GM19023 (cell line): ENCODE measurements around the gene CTTNBP2.

ENCODE experiments used
- ATAC-seq: cut with Tn5 transposase; IDR thresholded peaks from one replicate; pipeline ENCODE4 v1.9.1; 2021; ENCODE audit warnings: mild to moderate bottlenecking, moderate library complexity; ENCODE audit not compliant: unreplicated experiment

Gene CTTNBP2

GRCh38 chr7:117873310-117874190, at the start of gene CTTNBP2:
CTTNBP2 (minus strand) TSS chr7:117873441; CDS start chr7:117873415, 26 bp downstream.
- ATAC-seq, result no peak

- no peak for ATAC-seq
These were observed 43.1 kb upstream of the CTTNBP2 start for GRCh38 chr7:117916309-117916708.

GRCh38 chr7:117912421-117912820, 39.2 kb upstream of the CTTNBP2 start:
- ATAC-seq, result no peak

- no peak for ATAC-seq
These were observed 35.0 kb upstream of the CTTNBP2 start for GRCh38 chr7:117908031-117908795.

- ATAC-seq, result no peak
These were observed 33.9 kb upstream of the CTTNBP2 start for GRCh38 chr7:117907049-117907640.

GRCh38 chr7:117902314-117902889, 29.2 kb upstream of the CTTNBP2 start:
- no peak for ATAC-seq

- no peak for ATAC-seq
These were observed 28.0 kb upstream of the CTTNBP2 start for GRCh38 chr7:117901089-117901797.

- no peak for ATAC-seq
These were observed 23.1 kb upstream of the CTTNBP2 start for GRCh38 chr7:117896339-117896738.

GRCh38 chr7:117895276-117895675, 22.0 kb upstream of the CTTNBP2 start:
- no peak for ATAC-seq

GRCh38 chr7:117894037-117894436, 20.8 kb upstream of the CTTNBP2 start:
- no peak for ATAC-seq

- ATAC-seq, result no peak
These were observed 19.6 kb upstream of the CTTNBP2 start for GRCh38 chr7:117892821-117893220.

GRCh38 chr7:117889611-117890010, 16.4 kb upstream of the CTTNBP2 start:
- no peak for ATAC-seq

- no peak for ATAC-seq
These were observed 15.4 kb upstream of the CTTNBP2 start for GRCh38 chr7:117888627-117889026.

GRCh38 chr7:117882594-117882993, 9.4 kb upstream of the CTTNBP2 start:
- ATAC-seq, result no peak

GRCh38 chr7:117876761-117877160, 3.5 kb upstream of the CTTNBP2 start:
- ATAC-seq, result no peak

- ATAC-seq, result no peak
These were observed 2.3 kb upstream of the CTTNBP2 start for GRCh38 chr7:117875566-117875965.

- ATAC-seq, result no peak
These were observed 1.0 kb upstream of the CTTNBP2 start for GRCh38 chr7:117874191-117874700.

GRCh38 chr7:117872561-117873309, 506 bp downstream of the CTTNBP2 start:
- ATAC-seq, result no peak

GRCh38 chr7:117871778-117872538, 1.3 kb downstream of the CTTNBP2 start:
- ATAC-seq, result no peak
